Measurements from ENCODE around the gene ZNF70. TPM values are rescaled to one million over a fixed set of nuclear protein-coding genes. Genes with fewer than 3 reads are reported as not detected.

Gene ZNF70
- total and polyA plus RNA-seq, 2 of the 13 experiments (the other 11 are each of a cell fraction or from before 2014, with no cell fraction given), result 0.62 to 3.6 TPM

GRCh38 chr22:23787910-23788309 lies 37.0 kb upstream of the ZNF70 start (continued):
- no peak for TF ChIP-seq ZNF407 (CRISPR knock-in tag; IDR thresholded peaks at IDR 0.05; ENCODE audit: not compliant biosample characterization)
- no peak for TF ChIP-seq ZNF747 (CRISPR knock-in tag; IDR thresholded peaks at IDR 0.05; ENCODE audit: borderline replicate concordance)
- 0 out of 2 replicates have a peak, but pooled peaks have one; percentile 7 for TF ChIP-seq ZNF350 (CRISPR knock-in tag; IDR thresholded peaks at IDR 0.05; ENCODE audit: borderline replicate concordance, low read depth)

DNA sequence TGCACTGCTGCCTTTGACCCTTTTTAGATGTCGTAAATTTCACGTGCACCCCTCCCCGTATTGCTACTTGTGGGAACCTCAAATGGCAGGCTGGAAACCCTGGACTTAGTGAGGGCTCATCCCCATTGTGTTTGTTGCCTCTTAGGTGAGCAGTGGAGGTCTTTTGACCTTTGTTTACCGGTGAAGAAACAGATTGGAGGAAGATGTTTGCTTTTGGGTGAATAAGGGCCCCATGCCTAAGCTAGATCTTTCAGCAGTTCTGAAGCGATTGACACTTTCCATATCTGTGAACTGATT lies 36.6 kb upstream of the ZNF70 start:
- intact Hi-C loops (cut with micrococcal nuclease; ENCODE audit: unreplicated experiment) (loop anchor here (5.0 kb wide), 1 partner anchor 70 kb away; the partner anchor contains the start of gene SLC2A11), in situ Hi-C loops (cut with HindIII; ENCODE audit: extremely low pct_ligation_motif_present, low pct_unique_long_range_greater_than_20kb) (no loop called here)
- ATAC-seq (no peak), FAIRE-seq (no peak), DNase-seq (ENCODE audit: low spot score) (no peak)
- H2AFZ ChIP-seq (ENCODE audit: low read length), result no peak overlapping the region
- peak overlapping the region; percentile 99 for H3K4me2 ChIP-seq (ENCODE audit: low read depth, low read length)
- POLR2A ChIA-PET, result interaction anchor here (1.0 to 7.1 kb wide), 5 partner anchors 12 to 70 kb away, joined by 3 to 201 read pairs (median 10); partner anchors contain the start of genes CHCHD10, MMP11 and SLC2A11
- H3K27me3 ChIP-seq (ENCODE audit: control insufficient read depth in 1 of 2, insufficient read depth in 2 of 2, low read length in 2 of 2), result no peaks in the 10 kb centered on the region
- peak overlapping the region; percentile 99 for H3K27ac ChIP-seq (ENCODE audit: extremely low read length, insufficient read depth, low read length)
- no peaks in the 10 kb centered on the region for H3K9me3 ChIP-seq (ENCODE audit: low read length)
- H3K79me2 ChIP-seq (ENCODE audit: insufficient read depth, low read length), result peaks cover 49% of the 10 kb centered on the region
- H3K4me1 ChIP-seq (ENCODE audit: insufficient read depth, low read length), result peaks cover 65% of the 10 kb centered on the region
- H3K36me3 ChIP-seq (replicated peaks in 1 of 2; ENCODE audit: control insufficient read depth in 1 of 2, insufficient read depth in 2 of 2, low read length in 2 of 2), result peaks cover 9 to 13% of the 10 kb centered on the region in 2 experiments; a peak in 4 of 5 replicates
- no TSS peak for BruUV-seq (replicated peaks)
- H4K20me1 ChIP-seq (ENCODE audit: insufficient read depth, low read length), result peaks cover 23% of the 10 kb centered on the region
- CTCF ChIA-PET (ENCODE audit: low intra/inter-chr PET ratio, low total read pairs), result no interaction called here
- H3K4me3 ChIP-seq (replicated peaks in 1 of 3; ENCODE audit: insufficient read depth in 1 of 3, low read depth in 2 of 3, low read length in 3 of 3), result peak overlapping the region; percentile 84 to 92 (median 90)
- peak overlapping the region; percentile 99 for H3K9ac ChIP-seq (ENCODE audit: insufficient read depth, low read depth, low read length)
- 3% methylated on average over 5 of the region's 5 CpGs for WGBS (ENCODE audit: low lambda C conversion rate)
- TF ChIP-seq ZNF44 (CRISPR knock-in tag; IDR thresholded peaks at IDR 0.05) (no peak), CENPT (CRISPR knock-in tag; IDR thresholded peaks at IDR 0.05; ENCODE audit: low read depth) (no peak), ZBTB20 (CRISPR knock-in tag; IDR thresholded peaks at IDR 0.05; ENCODE audit: borderline replicate concordance, low read depth) (no peak), ZNF761 (CRISPR knock-in tag; conservative IDR thresholded peaks at IDR 0.05) (no peak), NFE2L1 (CRISPR knock-in tag; IDR thresholded peaks at IDR 0.05; ENCODE audit: borderline replicate concordance) (no peak), ZNF7 (CRISPR knock-in tag; IDR thresholded peaks at IDR 0.05) (no peak), AHR (CRISPR knock-in tag; IDR thresholded peaks at IDR 0.05) (no peak), PRDM15 (CRISPR knock-in tag; IDR thresholded peaks at IDR 0.05) (peak; percentile 59; the same call in 1 of the 2 replicates), BHLHE40 (IDR thresholded peaks at IDR 0.05; ENCODE audit: low read length) (peak; percentile 79)
